ENCODE results near the gene ULBP3. TPM values are rescaled to one million over a fixed set of nuclear protein-coding genes. Genes with fewer than 3 reads are reported as not detected.

Gene ULBP3
- total and polyA plus RNA-seq, 2 experiments from 2014 or later: 5.8 to 11.1 TPM

GRCh38 chr6:150057501-150057951 lies 11.4 kb downstream of the ULBP3 start:
- Histone ChIP-seq H3K36me3 (no peaks in the 10 kb centered on the region), H3K27ac (no peak overlapping the region), H3K9me3 (ENCODE audit: low read depth) (no peaks in the 10 kb centered on the region), H3K27me3 (peaks cover 44% of the 10 kb centered on the region), H3K4me3 (no peak overlapping the region), H3K4me1 (ENCODE audit: low read depth) (no peaks in the 10 kb centered on the region)
- no peak for DNase-seq (ENCODE audit: low read depth in 1 of 2, low spot score in 1 of 2)
- TF ChIP-seq, protein P1, sequence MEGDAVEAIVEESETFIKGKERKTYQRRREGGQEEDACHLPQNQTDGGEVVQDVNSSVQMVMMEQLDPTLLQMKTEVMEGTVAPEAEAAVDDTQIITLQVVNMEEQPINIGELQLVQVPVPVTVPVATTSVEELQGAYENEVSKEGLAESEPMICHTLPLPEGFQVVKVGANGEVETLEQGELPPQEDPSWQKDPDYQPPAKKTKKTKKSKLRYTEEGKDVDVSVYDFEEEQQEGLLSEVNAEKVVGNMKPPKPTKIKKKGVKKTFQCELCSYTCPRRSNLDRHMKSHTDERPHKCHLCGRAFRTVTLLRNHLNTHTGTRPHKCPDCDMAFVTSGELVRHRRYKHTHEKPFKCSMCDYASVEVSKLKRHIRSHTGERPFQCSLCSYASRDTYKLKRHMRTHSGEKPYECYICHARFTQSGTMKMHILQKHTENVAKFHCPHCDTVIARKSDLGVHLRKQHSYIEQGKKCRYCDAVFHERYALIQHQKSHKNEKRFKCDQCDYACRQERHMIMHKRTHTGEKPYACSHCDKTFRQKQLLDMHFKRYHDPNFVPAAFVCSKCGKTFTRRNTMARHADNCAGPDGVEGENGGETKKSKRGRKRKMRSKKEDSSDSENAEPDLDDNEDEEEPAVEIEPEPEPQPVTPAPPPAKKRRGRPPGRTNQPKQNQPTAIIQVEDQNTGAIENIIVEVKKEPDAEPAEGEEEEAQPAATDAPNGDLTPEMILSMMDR (IDR thresholded peaks at IDR 0.05; ENCODE audit: low read depth, low read length): no peak

DNA sequence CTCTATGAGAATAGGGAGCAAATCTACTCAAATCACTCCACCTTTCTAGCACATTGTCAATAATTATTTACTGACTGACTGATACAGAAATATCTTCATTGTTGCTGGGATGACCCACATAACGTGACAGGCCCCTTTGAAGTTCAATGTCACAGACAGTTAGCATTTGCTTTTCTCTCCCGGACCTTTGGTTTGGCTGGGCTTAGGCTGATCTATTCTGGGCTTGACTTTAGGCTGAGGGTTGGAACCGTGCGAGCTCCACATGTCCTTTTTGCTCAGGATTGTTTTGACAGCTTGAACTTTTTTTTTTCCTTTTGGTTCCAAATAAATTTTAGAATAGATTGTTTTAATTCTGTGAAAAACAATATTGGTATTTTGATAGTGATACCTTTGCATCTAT lies 12.0 kb downstream of the ULBP3 start:
- no peak for DNase-seq (ENCODE audit: low read depth in 1 of 2, low spot score in 1 of 2)
- Histone ChIP-seq H3K27me3 (peaks cover 50% of the 10 kb centered on the region), H3K9me3 (ENCODE audit: low read depth) (no peaks in the 10 kb centered on the region), H3K36me3 (no peaks in the 10 kb centered on the region), H3K4me3 (no peak overlapping the region), H3K27ac (no peak overlapping the region), H3K4me1 (ENCODE audit: low read depth) (no peaks in the 10 kb centered on the region)
- TF ChIP-seq, protein P1 (IDR thresholded peaks at IDR 0.05; ENCODE audit: low read depth, low read length): no peak

DNA sequence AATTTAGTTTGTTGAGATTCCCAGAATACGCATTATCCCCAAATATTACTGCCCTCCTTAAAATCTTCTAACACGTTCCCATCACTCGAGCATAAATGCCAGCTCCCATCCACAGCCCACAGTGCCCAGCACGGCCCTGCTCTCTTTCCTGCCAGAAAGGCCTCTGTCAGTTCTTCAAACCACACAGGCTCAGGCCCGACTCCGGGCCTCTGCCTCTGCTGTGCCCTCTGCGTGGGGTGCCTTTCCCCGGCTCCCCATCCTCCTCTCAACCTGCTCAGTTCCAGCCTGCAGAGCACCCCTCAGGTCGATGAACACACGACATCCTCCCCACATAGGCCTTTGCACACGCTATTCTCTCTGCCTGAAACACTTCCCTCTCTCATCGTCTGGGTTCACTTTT lies 12.8 kb downstream of the ULBP3 start:
- TF ChIP-seq, protein P1 (IDR thresholded peaks at IDR 0.05; ENCODE audit: low read depth, low read length): no peak
- H3K27me3 ChIP-seq: peaks cover 54% of the 10 kb centered on the region
- H3K4me1 ChIP-seq (ENCODE audit: low read depth): no peaks in the 10 kb centered on the region
- no peak overlapping the region for H3K4me3 ChIP-seq
- no peaks in the 10 kb centered on the region for H3K9me3 ChIP-seq (ENCODE audit: low read depth)
- DNase-seq (ENCODE audit: low read depth in 1 of 2, low spot score in 1 of 2): no peak
- no peak overlapping the region for H3K27ac ChIP-seq
- H3K36me3 ChIP-seq: no peaks in the 10 kb centered on the region

DNA sequence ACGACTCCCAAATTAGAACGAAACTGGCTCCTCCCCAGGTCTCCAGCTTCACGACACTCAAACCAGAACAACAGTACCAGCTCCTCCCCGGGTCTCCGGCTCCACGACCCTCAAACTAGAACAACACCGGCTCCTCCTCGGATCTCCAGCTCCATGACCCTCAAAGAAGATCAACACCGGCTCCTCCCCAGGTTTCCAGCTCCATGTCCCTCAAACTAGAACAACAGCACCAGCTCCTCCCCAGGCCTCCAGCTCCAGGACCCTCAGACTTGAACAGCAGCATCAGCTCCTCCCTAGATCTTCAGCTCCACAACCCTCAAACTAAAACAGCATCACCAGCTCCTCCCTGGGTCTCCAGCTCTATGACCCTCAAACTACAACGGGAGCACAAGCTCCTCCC lies 13.8 kb downstream of the ULBP3 start:
- Histone ChIP-seq H3K4me3 (no peak overlapping the region), H3K27ac (no peak overlapping the region), H3K36me3 (no peaks in the 10 kb centered on the region), H3K27me3 (peaks cover 54% of the 10 kb centered on the region), H3K9me3 (ENCODE audit: low read depth) (no peaks in the 10 kb centered on the region), H3K4me1 (ENCODE audit: low read depth) (no peaks in the 10 kb centered on the region)
- TF ChIP-seq, protein P1 (IDR thresholded peaks at IDR 0.05; ENCODE audit: low read depth, low read length): no peak
- no peak for DNase-seq (ENCODE audit: low read depth in 1 of 2, low spot score in 1 of 2)

GRCh38 chr6:150053450-150053849 lies 15.5 kb downstream of the ULBP3 start:
- Histone ChIP-seq H3K27me3 (peaks cover 54% of the 10 kb centered on the region), H3K9me3 (ENCODE audit: low read depth) (no peaks in the 10 kb centered on the region), H3K4me1 (ENCODE audit: low read depth) (no peaks in the 10 kb centered on the region), H3K4me3 (no peak overlapping the region), H3K36me3 (no peaks in the 10 kb centered on the region), H3K27ac (no peak overlapping the region)
- no peak for DNase-seq (ENCODE audit: low read depth in 1 of 2, low spot score in 1 of 2)
- TF ChIP-seq, protein P1 (IDR thresholded peaks at IDR 0.05; ENCODE audit: low read depth, low read length): no peak

- Histone ChIP-seq H3K27me3 (peaks cover 64% of the 10 kb centered on the region), H3K4me3 (no peak overlapping the region), H3K4me1 (ENCODE audit: low read depth) (no peaks in the 10 kb centered on the region), H3K36me3 (no peaks in the 10 kb centered on the region), H3K9me3 (ENCODE audit: low read depth) (no peaks in the 10 kb centered on the region), H3K27ac (no peak overlapping the region)
- no peak for DNase-seq (ENCODE audit: low read depth in 1 of 2, low spot score in 1 of 2)
- TF ChIP-seq, protein P1 (IDR thresholded peaks at IDR 0.05; ENCODE audit: low read depth, low read length): no peak
Observed at GRCh38 chr6:150050846-150051245, 18.1 kb downstream of the ULBP3 start.

Measured in cardiac muscle cell (in vitro differentiated cells and primary cell).